Skeletal muscle satellite cell (primary cell): ENCODE measurements around the gene ADCY2.

Source experiments
- H3K27me3 ChIP-seq: 2 replicates; pipeline ENCODE4 v1.7.0; 2013; ENCODE audit warnings: low read length; ENCODE audit not compliant: control insufficient read depth, insufficient read depth
- H3K36me3 ChIP-seq: 2 replicates; pipeline ENCODE4 v1.7.0; 2013; ENCODE audit warnings: mild to moderate bottlenecking, control low read depth, low read length; ENCODE audit not compliant: insufficient read depth
- H3K4me1 ChIP-seq: 2 replicates; pipeline ENCODE4 v1.7.0; 2013; ENCODE audit warnings: low read length; ENCODE audit not compliant: control insufficient read depth, insufficient read depth
- H3K4me2 ChIP-seq: 2 replicates; pipeline ENCODE4 v1.7.0; 2013; ENCODE audit warnings: mild to moderate bottlenecking, low read length
- H3K4me3 ChIP-seq: 2 replicates; pipeline ENCODE4 v1.7.0; 2013; ENCODE audit warnings: low read length
- H3K9ac ChIP-seq: 2 replicates; pipeline ENCODE4 v1.7.0; 2013; ENCODE audit warnings: mild to moderate bottlenecking, low read depth, low read length, moderate library complexity
- H3K9me3 ChIP-seq: replicated peaks from 2 replicates; pipeline ENCODE4 v1.7.0; 2013; ENCODE audit warnings: mild to moderate bottlenecking, control low read depth, low read length

ADCY2 gene

GRCh38 chr5:7456206-7456605 is 60.3 kb downstream of the ADCY2 start:
- Histone ChIP-seq H3K27me3 (no peaks in the 10 kb centered on the region), H3K4me2 (no peak overlapping the region), H3K36me3 (no peaks in the 10 kb centered on the region), H3K4me1 (no peaks in the 10 kb centered on the region), H3K4me3 (no peak overlapping the region), H3K9me3 (no peaks in the 10 kb centered on the region), H3K9ac (no peak overlapping the region)

GRCh38 chr5:7461371-7461770 is 65.4 kb downstream of the ADCY2 start:
- Histone ChIP-seq H3K4me2 (no peak overlapping the region), H3K27me3 (no peaks in the 10 kb centered on the region), H3K4me3 (no peak overlapping the region), H3K9ac (no peak overlapping the region), H3K36me3 (no peaks in the 10 kb centered on the region), H3K9me3 (no peaks in the 10 kb centered on the region), H3K4me1 (no peaks in the 10 kb centered on the region)

DNA sequence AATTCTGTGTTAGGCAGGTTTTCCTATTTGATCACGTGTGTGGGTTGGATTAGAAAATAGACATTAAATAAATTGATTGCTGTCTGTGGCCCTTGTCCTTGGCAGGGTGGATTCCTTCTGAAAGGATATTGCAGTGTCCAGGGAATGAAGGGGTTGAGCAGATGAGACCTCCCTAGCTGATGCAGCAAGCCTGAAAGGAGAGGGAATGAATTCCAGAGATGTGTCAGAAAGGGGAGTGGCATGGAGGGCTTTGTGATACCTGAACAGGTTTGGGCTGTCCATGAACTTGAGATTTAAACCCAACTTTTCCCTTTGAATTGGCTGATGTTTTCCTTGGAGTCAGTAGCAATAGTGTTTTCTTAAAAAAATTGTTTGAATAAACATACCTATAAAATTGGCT is 66.8 kb downstream of the ADCY2 start:
- Histone ChIP-seq H3K9me3 (no peaks in the 10 kb centered on the region), H3K36me3 (no peaks in the 10 kb centered on the region), H3K4me3 (no peak overlapping the region), H3K9ac (no peak overlapping the region), H3K4me2 (no peak overlapping the region), H3K4me1 (no peaks in the 10 kb centered on the region), H3K27me3 (no peaks in the 10 kb centered on the region)

DNA sequence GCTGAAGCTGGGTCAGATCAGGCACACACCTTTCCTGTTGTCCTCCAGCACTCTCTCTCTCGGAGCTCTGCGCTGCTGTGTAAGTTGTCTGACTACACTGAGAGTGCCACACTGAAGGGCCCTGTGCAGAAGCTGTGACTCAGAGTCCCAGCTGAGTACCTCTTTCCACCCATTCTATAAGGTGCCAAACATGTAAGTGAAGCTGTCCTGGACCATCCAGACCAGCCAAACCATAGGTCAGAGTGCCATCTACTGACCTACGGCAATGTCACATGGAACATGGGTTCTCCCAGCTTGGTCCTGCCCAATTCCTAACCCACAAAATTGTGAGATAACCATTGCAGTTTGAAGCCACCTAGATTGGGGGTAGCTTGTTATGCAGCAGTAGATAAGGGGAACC is 68.2 kb downstream of the ADCY2 start:
- Histone ChIP-seq H3K27me3 (no peaks in the 10 kb centered on the region), H3K4me1 (no peaks in the 10 kb centered on the region), H3K36me3 (no peaks in the 10 kb centered on the region), H3K4me3 (no peak overlapping the region), H3K9ac (no peak overlapping the region), H3K9me3 (no peaks in the 10 kb centered on the region), H3K4me2 (no peak overlapping the region)

- no peaks in the 10 kb centered on the region for H3K36me3 ChIP-seq
- H3K4me1 ChIP-seq = no peaks in the 10 kb centered on the region
- H3K4me3 ChIP-seq = no peak overlapping the region
- no peak overlapping the region for H3K9ac ChIP-seq
- no peak overlapping the region for H3K4me2 ChIP-seq
- no peaks in the 10 kb centered on the region for H3K27me3 ChIP-seq
- no peaks in the 10 kb centered on the region for H3K9me3 ChIP-seq
Observed at GRCh38 chr5:7467179-7467578, 71.2 kb downstream of the ADCY2 start.

DNA sequence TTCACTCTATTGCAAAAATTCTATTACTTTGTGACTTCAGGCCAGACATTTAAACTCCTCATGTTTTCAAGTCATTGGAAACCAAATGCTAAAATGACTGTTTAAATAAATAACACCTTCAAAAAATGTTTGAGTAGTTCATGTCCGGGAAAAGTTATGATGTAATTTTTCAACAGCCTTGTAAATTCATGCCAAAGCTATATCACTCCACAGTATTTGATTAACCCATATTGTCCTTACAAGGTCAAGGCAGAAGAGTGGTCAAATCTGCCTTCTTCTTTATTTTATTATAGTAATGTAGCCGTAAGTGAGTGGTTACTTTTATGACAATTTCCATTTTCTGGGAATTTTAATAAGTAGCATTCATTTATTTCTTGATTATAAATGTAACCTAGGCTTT is 72.8 kb downstream of the ADCY2 start:
- no peak overlapping the region for H3K4me3 ChIP-seq
- no peaks in the 10 kb centered on the region for H3K36me3 ChIP-seq
- no peaks in the 10 kb centered on the region for H3K27me3 ChIP-seq
- no peaks in the 10 kb centered on the region for H3K4me1 ChIP-seq
- no peak overlapping the region for H3K4me2 ChIP-seq
- H3K9me3 ChIP-seq = no peaks in the 10 kb centered on the region
- H3K9ac ChIP-seq = no peak overlapping the region

- H3K27me3 ChIP-seq = no peaks in the 10 kb centered on the region
- no peak overlapping the region for H3K9ac ChIP-seq
- no peaks in the 10 kb centered on the region for H3K9me3 ChIP-seq
- no peak overlapping the region for H3K4me2 ChIP-seq
- no peaks in the 10 kb centered on the region for H3K4me1 ChIP-seq
- no peaks in the 10 kb centered on the region for H3K36me3 ChIP-seq
- H3K4me3 ChIP-seq = no peak overlapping the region
Observed at GRCh38 chr5:7471710-7472109, 75.8 kb downstream of the ADCY2 start.

GRCh38 chr5:7473115-7473514 is 77.2 kb downstream of the ADCY2 start:
- H3K4me3 ChIP-seq = no peak overlapping the region
- H3K4me2 ChIP-seq = no peak overlapping the region
- no peak overlapping the region for H3K9ac ChIP-seq
- H3K4me1 ChIP-seq = no peaks in the 10 kb centered on the region
- H3K27me3 ChIP-seq = no peaks in the 10 kb centered on the region
- no peaks in the 10 kb centered on the region for H3K36me3 ChIP-seq
- no peaks in the 10 kb centered on the region for H3K9me3 ChIP-seq

DNA sequence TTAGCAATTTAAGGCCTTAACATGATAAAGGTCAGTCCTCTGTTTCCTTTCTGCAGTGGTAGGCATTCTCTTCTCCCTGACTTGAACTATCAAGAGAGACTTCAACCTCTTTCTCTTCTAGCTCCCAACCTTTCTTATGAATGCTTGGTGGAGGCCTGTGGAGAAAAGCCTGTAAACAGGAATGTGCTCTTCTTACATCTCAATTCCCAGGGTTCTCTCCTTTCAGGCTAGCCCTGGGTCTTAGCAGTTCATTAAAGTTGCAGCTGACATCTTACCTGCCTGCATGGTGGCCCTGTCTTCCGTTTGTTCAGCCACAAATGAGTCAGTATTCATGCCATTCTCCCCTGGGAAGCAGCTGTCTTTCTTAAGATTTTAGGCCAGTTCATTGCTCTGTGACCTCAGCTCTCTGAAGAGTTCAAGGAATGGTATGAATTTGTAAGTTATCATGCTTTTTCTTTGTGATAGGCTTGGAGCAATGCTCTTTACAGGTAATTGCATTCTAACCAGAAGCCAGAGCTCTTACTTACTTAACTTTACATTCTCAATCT is 77.8 kb downstream of the ADCY2 start:
- no peaks in the 10 kb centered on the region for H3K4me1 ChIP-seq
- H3K4me3 ChIP-seq = no peak overlapping the region
- no peak overlapping the region for H3K4me2 ChIP-seq
- H3K9ac ChIP-seq = no peak overlapping the region
- H3K27me3 ChIP-seq = no peaks in the 10 kb centered on the region
- no peaks in the 10 kb centered on the region for H3K9me3 ChIP-seq
- no peaks in the 10 kb centered on the region for H3K36me3 ChIP-seq

- H3K4me1 ChIP-seq = no peaks in the 10 kb centered on the region
Observed at GRCh38 chr5:7474821-7475403, 79.0 kb downstream of the ADCY2 start.

DNA sequence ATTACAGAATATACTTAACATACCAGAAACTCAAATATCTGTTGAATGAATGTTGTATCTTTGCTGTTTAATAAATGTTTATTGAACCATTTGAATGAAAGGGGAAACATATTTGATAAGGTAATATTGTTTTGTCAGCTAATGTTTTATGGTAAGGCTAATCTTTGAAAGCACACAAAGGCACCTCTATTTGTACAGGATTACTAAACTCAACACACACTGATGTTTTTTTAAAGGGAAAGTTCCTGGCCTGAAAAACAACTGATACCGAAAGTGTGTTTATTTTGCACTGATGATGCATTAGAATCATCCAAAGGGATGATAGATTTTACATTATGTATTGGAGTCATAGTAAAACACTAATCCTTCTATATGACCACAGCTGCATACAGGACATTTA is 82.5 kb downstream of the ADCY2 start:
- no peaks in the 10 kb centered on the region for H3K36me3 ChIP-seq
- H3K4me1 ChIP-seq = no peaks in the 10 kb centered on the region
- no peaks in the 10 kb centered on the region for H3K27me3 ChIP-seq
- H3K4me2 ChIP-seq = no peak overlapping the region
- H3K4me3 ChIP-seq = no peak overlapping the region
- H3K9me3 ChIP-seq = no peaks in the 10 kb centered on the region
- H3K9ac ChIP-seq = no peak overlapping the region

More at GRCh38 chr5:7474821-7475403, 79.0 kb downstream of the ADCY2 start:
- H3K27me3 ChIP-seq = no peaks in the 10 kb centered on the region
- no peak overlapping the region for H3K4me2 ChIP-seq
- no peaks in the 10 kb centered on the region for H3K9me3 ChIP-seq
- H3K4me3 ChIP-seq = no peak overlapping the region
- no peaks in the 10 kb centered on the region for H3K36me3 ChIP-seq
- no peak overlapping the region for H3K9ac ChIP-seq

GRCh38 chr5:7488734-7489133 is 92.8 kb downstream of the ADCY2 start:
- H3K4me1 ChIP-seq = no peaks in the 10 kb centered on the region
- no peaks in the 10 kb centered on the region for H3K36me3 ChIP-seq
- H3K4me2 ChIP-seq = no peak overlapping the region
- H3K9ac ChIP-seq = no peak overlapping the region
- H3K27me3 ChIP-seq = no peaks in the 10 kb centered on the region
- peaks cover 4% of the 10 kb centered on the region for H3K9me3 ChIP-seq
- H3K4me3 ChIP-seq = no peak overlapping the region
